K562 (cell line): ENCODE results near the gene GPR42. TPM values are rescaled to one million over a fixed set of nuclear protein-coding genes. Genes with fewer than 3 reads are reported as not detected.
A peak's percentile ranks its signal among the peaks of the same experiment; 100 is the strongest.

Experiments
- ATAC-seq: fragments of 200-7000 bp; cut with Tn5 transposase; 3 replicates; pipeline ENCODE4 v1.9.1; 2020; ENCODE audit warnings: moderate library complexity
- BruUV-seq: library from RNA; stranded (reverse); fragments of 400-500 nt; replicated peaks from 2 replicates; lab custom pipeline; 2021; lab: Mats Ljungman, UMichigan
- CTCF ChIA-PET: fragments of 300-600 bp; formaldehyde crosslinking; extraction: SDS; loops from one replicate; lab custom pipeline; 2021; ENCODE audit warnings: low intra/inter-chr PET ratio; lab: Yijun Ruan, JAX
- POLR2A ChIA-PET: fragments of 300-600, 350-650 bp; sonication (Branson Sonifier 250); formaldehyde crosslinking; extraction: SDS; loops from one replicate; lab custom pipeline; 2021; ENCODE audit warnings: antibody characterized with exemption, inconsistent platforms; lab: Yijun Ruan, JAX
- DNase-seq, 4 experiments: peaks; one replicate each; pipeline versions ENCODE4 v3.0.0 to v3.0.0-alpha.2; 2011 to 2018; ENCODE audit warnings: low spot score in 3 of 4, mixed read lengths in 3 of 4; ENCODE audit errors: extremely low read depth in 1 of 4
- FAIRE-seq: peaks from 2 replicates; lab custom pipeline; 2011; peaks lifted over from hg19 to GRCh38; lab: Jason Lieb, UNC
- H2AFZ ChIP-seq: 2 replicates; pipeline ENCODE4 v1.6.0; 2011; ENCODE audit warnings: low read depth, low read length, control low read depth, inconsistent platforms
- H3K27ac ChIP-seq: fragments of 200-600 bp; 3 replicates; pipeline ENCODE4 v1.8.0; 2011; ENCODE audit warnings: low read depth, mild to moderate bottlenecking, control low read depth, inconsistent platforms, low read length, moderate library complexity, mixed read lengths; ENCODE audit errors: extremely low read depth
- H3K27me3 ChIP-seq, 2 experiments: fragments of 300-600 bp in 1 of 2; 2 replicates in 1 of 2; 3 replicates in 1 of 2; pipeline versions ENCODE4 v1.6.0 to v1.8.0; 2011; ENCODE audit warnings: inconsistent platforms in 2 of 2, low read length in 2 of 2, mild to moderate bottlenecking in 1 of 2, mixed read lengths in 1 of 2, moderate library complexity in 1 of 2; ENCODE audit not compliant: control insufficient read depth in 2 of 2, insufficient read depth in 2 of 2
- H3K36me3 ChIP-seq: fragments of 300-600 bp; 3 replicates; pipeline ENCODE4 v1.8.0; 2011; ENCODE audit warnings: mild to moderate bottlenecking, low read length, inconsistent platforms; ENCODE audit not compliant: control insufficient read depth, insufficient read depth
- H3K4me1 ChIP-seq, 2 experiments: fragments of 200-600 bp in 1 of 2; replicated peaks in 1 of 2; 2 replicates in 1 of 2; 3 replicates in 1 of 2; pipeline versions ENCODE4 v1.5.1 to v1.8.0; 2011; ENCODE audit warnings: inconsistent platforms in 2 of 2, low read length in 2 of 2, mild to moderate bottlenecking in 1 of 2, mixed read lengths in 1 of 2, moderate library complexity in 1 of 2; ENCODE audit not compliant: control insufficient read depth in 2 of 2, insufficient read depth in 2 of 2
- H3K4me2 ChIP-seq: 2 replicates; pipeline ENCODE4 v1.6.1; 2011; ENCODE audit warnings: low read length, control low read depth, inconsistent platforms, mixed read lengths; ENCODE audit not compliant: insufficient read depth
- H3K4me3 ChIP-seq: fragments of 200-600 bp; sonication (generic), shearing (Covaris generic); 2 replicates; pipeline ENCODE4 v1.5.1; 2016; ENCODE audit warnings: control low read depth, inconsistent platforms
- H3K79me2 ChIP-seq: fragments of 200-600 bp; 3 replicates; pipeline ENCODE4 v1.8.0; 2011; ENCODE audit warnings: low read length, inconsistent platforms; ENCODE audit not compliant: control insufficient read depth, insufficient read depth
- H3K9ac ChIP-seq, 2 experiments: 2 replicates each; pipeline versions ENCODE4 v1.6.0 to v1.6.1; 2011; ENCODE audit warnings: low read depth in 2 of 2, low read length in 2 of 2, control low read depth in 1 of 2, inconsistent platforms in 1 of 2, mild to moderate bottlenecking in 1 of 2, mixed read lengths in 1 of 2; ENCODE audit not compliant: insufficient read depth in 1 of 2
- H3K9me1 ChIP-seq: one replicate; pipeline ENCODE4 v1.6.0; 2011; ENCODE audit warnings: inconsistent platforms, mild to moderate bottlenecking, low read length, moderate library complexity; ENCODE audit not compliant: control insufficient read depth, insufficient read depth
- H3K9me3 ChIP-seq: replicated peaks from 2 replicates; pipeline ENCODE4 v1.5.1; 2011; ENCODE audit warnings: low read depth, low read length, inconsistent platforms; ENCODE audit not compliant: control insufficient read depth, insufficient read depth
- H4K20me1 ChIP-seq: replicated peaks from 2 replicates; pipeline ENCODE4 v1.6.1; 2011; ENCODE audit warnings: low read length, inconsistent platforms, mixed read lengths; ENCODE audit not compliant: control insufficient read depth, insufficient read depth
- MLX ChIP-seq, 2 experiments: fragments of 450-650 bp in 1 of 2; sonication (generic) in 1 of 2; formaldehyde crosslinking; conservative IDR thresholded peaks; 2 replicates each; pipeline versions ENCODE4 v1.4.0 to v1.8.1; 2020 to 2022; ENCODE audit warnings: mild to moderate bottlenecking in 1 of 2, missing genetic modification reagents in 1 of 2
- MYNN ChIP-seq, 2 experiments: sonication (generic); formaldehyde crosslinking in 1 of 2; IDR thresholded peaks; 2 replicates each; pipeline versions ENCODE4 v1.5.0 to v1.6.1; 2016 to 2020; ENCODE audit warnings: antibody characterized with exemption in 1 of 2, missing genetic modification reagents in 1 of 2
- WGBS: fragments of 100-300 bp; shearing (Covaris generic); methylation state at CpG from one replicate; pipeline ENCODE4 v1.1.6; 2016; ENCODE audit warnings: low coverage, mixed read lengths; ENCODE audit not compliant: insufficient coverage; ENCODE audit errors: missing lambda C conversion rate; 5-methylcytosine and 5-hydroxymethylcytosine counted together
- in situ Hi-C: fragments of 300-500 bp; cut with MboI; formaldehyde crosslinking; loops from 4 replicates; pipeline ENCODE4 v1.15.0; 2018; ENCODE audit warnings: inconsistent platforms, mixed read lengths
- intact Hi-C: fragments of 100-400 bp; cut with micrococcal nuclease; formaldehyde crosslinking; loops from 2 replicates; pipeline ENCODE4 v1.14.2; 2022
- polyA plus RNA-seq, 8 experiments: library from polyadenylated mRNA; depleted of rRNA in 4 of 8; stranded (reverse) in 5 of 8; unstranded in 3 of 8; fragments of >200 nt; fragmentation: Nextera tagmentation in 2 of 8; fragmentation: Illumina TruSeq in 1 of 8; extraction: Ambion mirVana in 2 of 8; extraction: Trizol in 1 of 8; gene quantifications; 2 replicates each; pipeline versions ENCODE4 v1.2.1 to v1.2.3, GENCODE V29; 2011 to 2014; ENCODE audit warnings: inconsistent platforms in 1 of 8, missing spikeins in 1 of 8
- total RNA-seq, 7 experiments: library from RNA; depleted of rRNA in 6 of 7; stranded (reverse); fragments of >200 nt in 6 of 7; fragmentation: Illumina TruSeq in 2 of 7; extraction: Trizol in 2 of 7; gene quantifications; 2 replicates each; pipeline versions ENCODE4 v1.2.1 to v1.2.3, GENCODE V29; 2011 to 2021; ENCODE audit warnings: low replicate concordance in 1 of 7
- TF ChIP-seq, protein P1 (sequence below): fragments of 250-450 bp; sonication (Bioruptor Pico); IDR thresholded peaks from 2 replicates; pipeline ENCODE4 v1.8.0; 2021; ENCODE audit warnings: moderate library complexity, mild to moderate bottlenecking, inconsistent platforms

The GPR42 gene
- total and polyA plus RNA-seq, 9 of the 15 experiments (the other 6 are each of a cell fraction or from before 2014, with no cell fraction given) = not detected

GRCh38 chr19:35354898-35355297, 16.0 kb upstream of the GPR42 start:
- H2AFZ ChIP-seq = 0 out of 2 replicates have a peak overlapping the region, but pooled peaks have one; percentile 12
- ATAC-seq (no peak), DNase-seq (peak in 1 of 4 experiments; percentile 2), FAIRE-seq (no peak)
- TF ChIP-seq MYNN (IDR thresholded peaks at IDR 0.05) (no peak), MYNN (CRISPR knock-in tag; IDR thresholded peaks at IDR 0.05) (no peak), MLX (CRISPR knock-in tag; conservative IDR thresholded peaks at IDR 0.05) (no peak)
- TF ChIP-seq, protein P1, sequence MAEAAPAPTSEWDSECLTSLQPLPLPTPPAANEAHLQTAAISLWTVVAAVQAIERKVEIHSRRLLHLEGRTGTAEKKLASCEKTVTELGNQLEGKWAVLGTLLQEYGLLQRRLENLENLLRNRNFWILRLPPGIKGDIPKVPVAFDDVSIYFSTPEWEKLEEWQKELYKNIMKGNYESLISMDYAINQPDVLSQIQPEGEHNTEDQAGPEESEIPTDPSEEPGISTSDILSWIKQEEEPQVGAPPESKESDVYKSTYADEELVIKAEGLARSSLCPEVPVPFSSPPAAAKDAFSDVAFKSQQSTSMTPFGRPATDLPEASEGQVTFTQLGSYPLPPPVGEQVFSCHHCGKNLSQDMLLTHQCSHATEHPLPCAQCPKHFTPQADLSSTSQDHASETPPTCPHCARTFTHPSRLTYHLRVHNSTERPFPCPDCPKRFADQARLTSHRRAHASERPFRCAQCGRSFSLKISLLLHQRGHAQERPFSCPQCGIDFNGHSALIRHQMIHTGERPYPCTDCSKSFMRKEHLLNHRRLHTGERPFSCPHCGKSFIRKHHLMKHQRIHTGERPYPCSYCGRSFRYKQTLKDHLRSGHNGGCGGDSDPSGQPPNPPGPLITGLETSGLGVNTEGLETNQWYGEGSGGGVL (CRISPR knock-in tag) = no peak
- H3K9ac ChIP-seq = no peak overlapping the region; a peak in 1 of 4 replicates
- no peak overlapping the region for H3K27ac ChIP-seq
- peaks cover 0 to 7% of the 10 kb centered on the region in 2 experiments; a peak in 3 of 5 replicates for H3K27me3 ChIP-seq
- WGBS = 34% methylated on average over 8 of the region's 8 CpGs
- no peaks in the 10 kb centered on the region for H3K79me2 ChIP-seq
- no peaks in the 10 kb centered on the region for H4K20me1 ChIP-seq
- no peak overlapping the region for H3K4me2 ChIP-seq
- no TSS peak for BruUV-seq
- H3K9me3 ChIP-seq = no peaks in the 10 kb centered on the region
- intact Hi-C loops = no loop called here
- no peaks in the 10 kb centered on the region for H3K9me1 ChIP-seq
- CTCF ChIA-PET = no interaction called here
- no peaks in the 10 kb centered on the region for H3K36me3 ChIP-seq
- POLR2A ChIA-PET = no interaction called here
- no peak overlapping the region for H3K4me3 ChIP-seq
- H3K4me1 ChIP-seq = peaks cover 5 to 27% of the 10 kb centered on the region in 2 experiments; a peak in 4 of 5 replicates
- in situ Hi-C loops = no loop called here
